Endothelial cell of umbilical vein (primary cell): Measurements from ENCODE around the gene ZBTB25. TPM values are rescaled to one million over a fixed set of nuclear protein-coding genes. Genes with fewer than 3 reads are reported as not detected.

Source experiments
- BruUV-seq: library from RNA; stranded (reverse); fragments of 400-500 nt; replicated peaks from 2 replicates; lab custom pipeline; 2021; lab: Mats Ljungman, UMichigan
- CTCF ChIA-PET: fragments of 300-600, 350-600 bp; sonication (Branson Sonifier 250); formaldehyde crosslinking; loops from one replicate; lab custom pipeline; 2021; ENCODE audit warnings: antibody characterized with exemption, inconsistent platforms; lab: Charles Lee
- POLR2A ChIA-PET: fragments of 300-600, 350-600 bp; sonication (Branson Sonifier 250); formaldehyde crosslinking; loops from one replicate; lab custom pipeline; 2021; ENCODE audit warnings: antibody characterized with exemption, inconsistent platforms; lab: Charles Lee
- DNase-seq: peaks from one replicate; pipeline ENCODE4 v3.0.0-alpha.2; 2011; ENCODE audit warnings: low read depth, low spot score
- FAIRE-seq: peaks from 2 replicates; lab custom pipeline; 2011; peaks lifted over from hg19 to GRCh38; lab: Jason Lieb, UNC
- H2AFZ ChIP-seq: 2 replicates; pipeline ENCODE4 v1.6.0; 2012; ENCODE audit warnings: low read depth, low read length, control low read depth, inconsistent platforms
- H3K27ac ChIP-seq: 2 replicates; pipeline ENCODE4 v1.5.1; 2011; ENCODE audit warnings: low read depth, mild to moderate bottlenecking, control low read depth, low read length, moderate library complexity; ENCODE audit not compliant: insufficient read depth
- H3K27me3 ChIP-seq, 2 experiments: 2 replicates each; pipeline versions ENCODE4 v1.6.0 to v1.6.1; 2011; ENCODE audit warnings: low read length in 2 of 2, mixed read lengths in 1 of 2; ENCODE audit not compliant: control insufficient read depth in 2 of 2, insufficient read depth in 2 of 2
- H3K36me3 ChIP-seq, 2 experiments: 2 replicates in 1 of 2; 3 replicates in 1 of 2; pipeline ENCODE4 v1.5.1; 2011; ENCODE audit warnings: low read length in 2 of 2, mild to moderate bottlenecking in 1 of 2, moderate library complexity in 1 of 2; ENCODE audit not compliant: control insufficient read depth in 2 of 2, insufficient read depth in 2 of 2; ENCODE audit errors: extremely low read depth in 1 of 2
- H3K4me1 ChIP-seq: 3 replicates; pipeline ENCODE4 v1.5.1; 2011; ENCODE audit warnings: mild to moderate bottlenecking, low read length; ENCODE audit not compliant: control insufficient read depth, insufficient read depth; ENCODE audit errors: extremely low read depth
- H3K4me2 ChIP-seq: 2 replicates; pipeline ENCODE4 v1.6.1; 2011; ENCODE audit warnings: low read length, control low read depth, mixed read lengths; ENCODE audit not compliant: insufficient read depth
- H3K4me3 ChIP-seq, 3 experiments: fragments of 200-600 bp in 1 of 3; sonication (generic), shearing (Covaris generic) in 1 of 3; replicated peaks in 1 of 3; 2 replicates each; pipeline ENCODE4 v1.5.1; 2011 to 2016; ENCODE audit warnings: control low read depth in 3 of 3, low read length in 3 of 3, mild to moderate bottlenecking in 2 of 3, inconsistent platforms in 1 of 3, low read depth in 1 of 3, moderate library complexity in 1 of 3; ENCODE audit not compliant: insufficient read depth in 1 of 3
- H3K79me2 ChIP-seq: 2 replicates; pipeline ENCODE4 v1.6.0; 2012; ENCODE audit warnings: low read length, inconsistent platforms; ENCODE audit not compliant: control insufficient read depth, insufficient read depth
- H3K9ac ChIP-seq: replicated peaks from 2 replicates; pipeline ENCODE3; 2011; ENCODE audit warnings: low read length, control low read depth; ENCODE audit not compliant: insufficient read depth; ENCODE audit errors: extremely low read depth
- H3K9me1 ChIP-seq: replicated peaks from 3 replicates; pipeline ENCODE4 v1.6.0; 2011; ENCODE audit warnings: mild to moderate bottlenecking, low read length; ENCODE audit not compliant: control insufficient read depth, insufficient read depth; ENCODE audit errors: extremely low read depth
- H3K9me3 ChIP-seq: replicated peaks from 2 replicates; pipeline ENCODE4 v1.5.1; 2012; ENCODE audit warnings: low read length, inconsistent platforms; ENCODE audit not compliant: control insufficient read depth, insufficient read depth
- H4K20me1 ChIP-seq: replicated peaks from 2 replicates; pipeline ENCODE3; 2011; ENCODE audit warnings: mild to moderate bottlenecking, low read length; ENCODE audit not compliant: control insufficient read depth, insufficient read depth; ENCODE audit errors: extremely low read depth
- EZH2 ChIP-seq: IDR thresholded peaks from 2 replicates; pipeline ENCODE4 v1.6.1; 2012; ENCODE audit warnings: borderline replicate concordance, low read depth, mild to moderate bottlenecking, moderate library complexity, low read length, inconsistent platforms; ENCODE audit not compliant: severe bottlenecking
- FOS ChIP-seq: IDR thresholded peaks from 2 replicates; pipeline ENCODE4 v1.6.1; 2011; ENCODE audit warnings: mild to moderate bottlenecking, low read length, moderate library complexity, borderline replicate concordance; ENCODE audit not compliant: insufficient read depth
- GATA2 ChIP-seq: IDR thresholded peaks from 2 replicates; pipeline ENCODE4 v1.7.0; 2011; ENCODE audit warnings: low read depth, mild to moderate bottlenecking, moderate library complexity, mixed read lengths, low read length; ENCODE audit not compliant: insufficient read length, insufficient read depth
- JUN ChIP-seq: IDR thresholded peaks from 2 replicates; pipeline ENCODE4 v1.6.1; 2011; ENCODE audit warnings: borderline replicate concordance, low read depth; ENCODE audit not compliant: insufficient read length, insufficient read depth
- MYC ChIP-seq: IDR thresholded peaks from one replicate; pipeline ENCODE4 v1.6.1; 2011; ENCODE audit warnings: mild to moderate bottlenecking, low read depth, low read length
- POLR2A ChIP-seq: IDR thresholded peaks from 2 replicates; pipeline ENCODE4 v1.6.1; 2012; ENCODE audit warnings: low read depth, mild to moderate bottlenecking, control low read depth, low read length
- POLR2AphosphoS5 ChIP-seq: IDR thresholded peaks from 2 replicates; pipeline ENCODE4 v1.6.1; 2012; ENCODE audit warnings: low read depth, mild to moderate bottlenecking, control low read depth, low read length, moderate library complexity; ENCODE audit not compliant: insufficient read depth
- dilution Hi-C: fragments of 300-500 bp; cut with MboI; formaldehyde crosslinking; loops from one replicate; pipeline ENCODE4 v1.15.0; 2019; ENCODE audit warnings: low sequenced_read_pairs; ENCODE audit not compliant: extremely low pct_ligation_motif_present
- intact Hi-C: fragments of 100-400 bp; cut with micrococcal nuclease; formaldehyde crosslinking; loops from one replicate; pipeline ENCODE4 v1.10.0; 2022
- polyA plus RNA-seq, 4 experiments: library from polyadenylated mRNA; depleted of rRNA in 3 of 4; stranded (reverse) in 3 of 4; unstranded in 1 of 4; fragments of >200 nt; gene quantifications; 2 replicates each; pipeline versions ENCODE4 v1.2.1 to v1.2.3, GENCODE V29; 2011 to 2012; ENCODE audit warnings: missing spikeins in 1 of 4
- total RNA-seq: library from RNA; stranded (reverse); gene quantifications from 2 replicates; pipeline ENCODE4 v1.2.3, GENCODE V29; 2021
- TF ChIP-seq, protein P1 (sequence below), 2 donors: IDR thresholded peaks; 1 replicate in 1 of 2; 2 replicates in 1 of 2; pipeline ENCODE4 v1.5.1; 2011; ENCODE audit warnings: low read length in 2 of 2, mild to moderate bottlenecking in 2 of 2, moderate library complexity in 2 of 2, control low read depth in 1 of 2, inconsistent platforms in 1 of 2, low read depth in 1 of 2; ENCODE audit not compliant: insufficient read depth in 1 of 2; ENCODE audit errors: extremely low read depth in 1 of 2
- TF ChIP-seq, protein P2 (sequence below): IDR thresholded peaks from 2 replicates; pipeline ENCODE4 v1.6.1; 2011; ENCODE audit not compliant: insufficient read depth, insufficient read length

ZBTB25 gene
- total and polyA plus RNA-seq, 2 donors (not counting 3 experiments of a cell fraction or from before 2014, with no cell fraction given) = 3.2 to 7.7 TPM

DNA sequence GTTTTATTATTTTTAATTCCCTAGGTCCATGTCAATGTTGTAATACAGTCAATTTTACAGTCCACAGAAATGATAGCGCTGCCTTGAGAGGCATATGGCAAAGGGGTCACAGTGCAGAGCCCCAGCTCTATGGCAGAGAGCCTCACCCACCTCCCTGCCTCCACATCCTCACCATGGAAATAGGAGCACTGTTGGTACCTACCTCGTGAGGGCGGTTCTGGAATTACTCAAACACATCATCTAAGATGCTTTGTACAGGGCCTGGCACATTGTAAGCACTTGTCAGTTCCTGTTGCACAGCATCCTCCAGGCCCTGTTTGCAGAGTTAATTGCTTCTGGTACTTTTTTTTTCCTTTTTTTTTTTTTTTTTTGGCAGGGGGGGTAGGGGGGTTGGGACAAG is 42.4 kb downstream of the ZBTB25 start:
- Histone ChIP-seq H3K36me3 (no peaks in the 10 kb centered on the region), H3K4me2 (no peak overlapping the region), H3K79me2 (no peaks in the 10 kb centered on the region), H2AFZ (no peak overlapping the region), H3K27me3 (no peaks in the 10 kb centered on the region), H3K4me1 (peaks cover 13% of the 10 kb centered on the region), H4K20me1 (no peaks in the 10 kb centered on the region), H3K9ac (no peak overlapping the region), H3K27ac (no peak overlapping the region), H3K9me1 (no peaks in the 10 kb centered on the region), H3K9me3 (no peaks in the 10 kb centered on the region), H3K4me3 (no peak overlapping the region)
- dilution Hi-C loops (no loop called here), intact Hi-C loops (no loop called here)
- DNase-seq (no peak), FAIRE-seq (no peak)
- ChIA-PET CTCF (no interaction called here), POLR2A (interaction anchor here (0.7 kb wide), 1 partner anchor 10 kb away, joined by 13 read pairs; no protein-coding TSS in a partner anchor)
- BruUV-seq = no TSS peak
- TF ChIP-seq, protein P1, sequence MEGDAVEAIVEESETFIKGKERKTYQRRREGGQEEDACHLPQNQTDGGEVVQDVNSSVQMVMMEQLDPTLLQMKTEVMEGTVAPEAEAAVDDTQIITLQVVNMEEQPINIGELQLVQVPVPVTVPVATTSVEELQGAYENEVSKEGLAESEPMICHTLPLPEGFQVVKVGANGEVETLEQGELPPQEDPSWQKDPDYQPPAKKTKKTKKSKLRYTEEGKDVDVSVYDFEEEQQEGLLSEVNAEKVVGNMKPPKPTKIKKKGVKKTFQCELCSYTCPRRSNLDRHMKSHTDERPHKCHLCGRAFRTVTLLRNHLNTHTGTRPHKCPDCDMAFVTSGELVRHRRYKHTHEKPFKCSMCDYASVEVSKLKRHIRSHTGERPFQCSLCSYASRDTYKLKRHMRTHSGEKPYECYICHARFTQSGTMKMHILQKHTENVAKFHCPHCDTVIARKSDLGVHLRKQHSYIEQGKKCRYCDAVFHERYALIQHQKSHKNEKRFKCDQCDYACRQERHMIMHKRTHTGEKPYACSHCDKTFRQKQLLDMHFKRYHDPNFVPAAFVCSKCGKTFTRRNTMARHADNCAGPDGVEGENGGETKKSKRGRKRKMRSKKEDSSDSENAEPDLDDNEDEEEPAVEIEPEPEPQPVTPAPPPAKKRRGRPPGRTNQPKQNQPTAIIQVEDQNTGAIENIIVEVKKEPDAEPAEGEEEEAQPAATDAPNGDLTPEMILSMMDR (IDR thresholded peaks at IDR 0.05; ENCODE audit: extremely low read depth in 1 of 2, insufficient read depth in 1 of 2, low read depth in 1 of 2, low read length in 2 of 2) = no peak
- TF ChIP-seq MYC = no peak
- no peak for TF ChIP-seq FOS
- TF ChIP-seq EZH2 = no peak

DNA sequence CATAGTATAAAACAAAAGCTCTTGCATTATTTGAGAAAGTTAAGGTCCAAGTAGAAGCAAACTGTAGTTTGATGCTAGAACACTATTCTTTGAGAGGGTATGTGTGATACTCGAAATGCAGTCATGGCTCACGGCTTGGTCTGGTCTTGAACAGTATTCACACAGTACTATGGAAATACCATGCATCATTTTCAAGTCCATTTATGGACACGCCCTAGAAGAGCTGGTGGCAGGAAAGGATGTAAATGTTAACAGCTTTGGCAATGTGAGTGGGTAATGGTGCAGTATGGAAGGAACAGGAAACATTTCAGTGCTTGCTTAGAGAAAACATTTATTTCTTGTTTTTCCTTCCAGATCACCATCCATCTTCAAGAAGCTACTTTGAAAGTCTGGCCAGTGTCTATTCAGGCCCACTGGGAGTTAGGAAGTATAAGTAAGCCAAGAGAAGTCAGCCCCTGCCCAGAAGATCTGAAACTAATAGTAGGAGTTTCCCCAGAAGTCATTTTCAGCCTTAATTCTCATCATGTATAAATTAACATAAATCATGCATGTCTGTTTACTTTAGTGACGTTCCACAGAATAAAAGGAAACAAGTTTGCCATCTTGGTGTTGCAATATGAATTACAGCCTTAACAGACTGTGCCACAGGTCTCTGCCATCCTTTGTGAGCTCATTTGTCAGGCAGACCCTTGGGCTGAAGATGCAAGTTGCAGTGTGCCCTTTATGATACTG is 44.1 kb downstream of the ZBTB25 start:
- Histone ChIP-seq H3K79me2 (no peaks in the 10 kb centered on the region), H3K9ac (no peak overlapping the region), H3K4me2 (no peak overlapping the region), H3K36me3 (peaks cover 0 to 6% of the 10 kb centered on the region in 2 experiments), H3K9me1 (no peaks in the 10 kb centered on the region), H3K4me3 (no peak overlapping the region), H3K27me3 (no peaks in the 10 kb centered on the region), H3K9me3 (no peaks in the 10 kb centered on the region), H4K20me1 (no peaks in the 10 kb centered on the region), H3K27ac (no peak overlapping the region), H3K4me1 (peaks cover 3% of the 10 kb centered on the region), H2AFZ (no peak overlapping the region)
- POLR2A ChIA-PET = no interaction called here
- dilution Hi-C loops = no loop called here
- intact Hi-C loops = no loop called here
- no peak for TF ChIP-seq FOS
- TF ChIP-seq MYC = no peak
- TF ChIP-seq, protein P2, sequence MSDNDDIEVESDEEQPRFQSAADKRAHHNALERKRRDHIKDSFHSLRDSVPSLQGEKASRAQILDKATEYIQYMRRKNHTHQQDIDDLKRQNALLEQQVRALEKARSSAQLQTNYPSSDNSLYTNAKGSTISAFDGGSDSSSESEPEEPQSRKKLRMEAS = no peak
- TF ChIP-seq POLR2A = no peak
- TF ChIP-seq GATA2 = no peak
- TF ChIP-seq, protein P1 (IDR thresholded peaks at IDR 0.05; ENCODE audit: extremely low read depth in 1 of 2, insufficient read depth in 1 of 2, low read depth in 1 of 2, low read length in 2 of 2) = no peak
- TF ChIP-seq JUN = no peak
- no peak for TF ChIP-seq EZH2
- no peak for TF ChIP-seq POLR2AphosphoS5
- DNase-seq (no peak), FAIRE-seq (no peak)
- CTCF ChIA-PET = interaction anchor here (1.4 to 1.5 kb wide), 2 partner anchors 30 to 51 kb away, joined by 5 to 9 read pairs; no protein-coding TSS in a partner anchor
- BruUV-seq = no TSS peak
